ENCODE measurements around the gene CASP6.
"Not testable (repeated sequence)": the region's sequence is repeated elsewhere in the genome, so short reads cannot be mapped to it uniquely, and the experiment has no call there.

The CASP6 gene

GRCh38 chr4:109718759-109719158 is 15.5 kb upstream of the CASP6 start:
- no peak for DNase-seq

GRCh38 chr4:109713500-109713899 is 10.3 kb upstream of the CASP6 start:
- DNase-seq = no peak

- DNase-seq = no peak
Observed at GRCh38 chr4:109708990-109709389, 5.7 kb upstream of the CASP6 start.

- no peak for DNase-seq
Observed at GRCh38 chr4:109708435-109708834, 5.2 kb upstream of the CASP6 start.

- DNase-seq = no peak
Observed at GRCh38 chr4:109703664-109704361, 568 bp upstream of the CASP6 start.

GRCh38 chr4:109701566-109702410 is 1.5 kb downstream of the CASP6 start:
- no peak for DNase-seq

- DNase-seq = no peak
Observed at GRCh38 chr4:109699553-109700225, 3.6 kb downstream of the CASP6 start.

- no peak for DNase-seq
Observed at GRCh38 chr4:109698656-109699055, 4.6 kb downstream of the CASP6 start.

GRCh38 chr4:109691411-109691920 is 11.8 kb downstream of the CASP6 start:
- DNase-seq = no peak

- no peak for DNase-seq
Observed at GRCh38 chr4:109690690-109691410, 12.4 kb downstream of the CASP6 start.

GRCh38 chr4:109684727-109685126 is 18.5 kb downstream of the CASP6 start:
- DNase-seq = no peak

- DNase-seq = no peak
Observed at GRCh38 chr4:109683621-109684253, 19.5 kb downstream of the CASP6 start.

- no peak for DNase-seq
Observed at GRCh38 chr4:109682875-109683274, 20.4 kb downstream of the CASP6 start.

GRCh38 chr4:109678925-109679324 is 24.3 kb downstream of the CASP6 start:
- not testable (repeated sequence) for DNase-seq

- not testable (repeated sequence) for DNase-seq
Observed at GRCh38 chr4:109678472-109678871, 24.8 kb downstream of the CASP6 start.

GRCh38 chr4:109676886-109677285 is 26.4 kb downstream of the CASP6 start:
- DNase-seq = no peak

- DNase-seq = no peak
Observed at GRCh38 chr4:109675843-109676242, 27.4 kb downstream of the CASP6 start.

- DNase-seq = no peak
Observed at GRCh38 chr4:109675181-109675580, 28.1 kb downstream of the CASP6 start.

- DNase-seq = no peak
Observed at GRCh38 chr4:109673303-109673702, 29.9 kb downstream of the CASP6 start.

GRCh38 chr4:109672169-109672930 is 30.9 kb downstream of the CASP6 start:
- DNase-seq = no peak

- peak; percentile 28 to 30 for DNase-seq
Observed at GRCh38 chr4:109671350-109671749, 31.9 kb downstream of the CASP6 start.

Data from stimulated activated CD4-positive, alpha-beta T cell treated with anti-CD3 and anti-CD28 coated beads, Interleukin-2, amount 100 ng/mL, for 24 hours (primary cell).